DOHH2 (cell line): Measurements from ENCODE around the gene CHD9.

Experiments
- H3F3A ChIP-seq: fragments of 200-600 bp; sonication (generic), shearing (Covaris generic); 2 replicates; pipeline ENCODE4 v1.6.0; 2016; ENCODE audit warnings: antibody characterized with exemption, mild to moderate bottlenecking; ENCODE audit not compliant: control insufficient read depth, insufficient read depth
- H3K27ac ChIP-seq: fragments of 200-600 bp; sonication (generic); 2 replicates; pipeline ENCODE4 v1.5.1; 2014; ENCODE audit warnings: low read depth, mild to moderate bottlenecking, low read length, moderate library complexity
- H3K27me3 ChIP-seq: fragments of 200-600 bp; sonication (generic); 2 replicates; pipeline ENCODE4 v1.6.1; 2014; ENCODE audit warnings: mild to moderate bottlenecking, low read length, mixed read lengths; ENCODE audit not compliant: control insufficient read depth
- H3K36me3 ChIP-seq: fragments of 200-600 bp; sonication (generic); 2 replicates; pipeline ENCODE4 v1.6.1; 2014; ENCODE audit warnings: mild to moderate bottlenecking, low read length, moderate library complexity, mixed read lengths; ENCODE audit not compliant: control insufficient read depth
- H3K4me1 ChIP-seq: fragments of 200-600 bp; sonication (generic); 2 replicates; pipeline ENCODE4 v1.6.1; 2014; ENCODE audit warnings: mild to moderate bottlenecking, low read length, mixed read lengths; ENCODE audit not compliant: control insufficient read depth
- H3K4me2 ChIP-seq: fragments of 200-600 bp; sonication (generic); 2 replicates; pipeline ENCODE4 v1.6.0; 2014; ENCODE audit warnings: mild to moderate bottlenecking, low read length, moderate library complexity
- H3K4me3 ChIP-seq: fragments of 200-600 bp; sonication (generic); 2 replicates; pipeline ENCODE4 v1.5.1; 2014; ENCODE audit warnings: mild to moderate bottlenecking, low read length, mixed read lengths
- H3K79me2 ChIP-seq: fragments of 200-600 bp; sonication (generic); 2 replicates; pipeline ENCODE4 v1.6.1; 2014; ENCODE audit warnings: mild to moderate bottlenecking, low read length, mixed read lengths; ENCODE audit not compliant: control insufficient read depth
- H3K9me2 ChIP-seq: fragments of 200-600 bp; sonication (generic); replicated peaks from 2 replicates; pipeline ENCODE4 v1.6.1; 2014; ENCODE audit warnings: mild to moderate bottlenecking, low read length, mixed read lengths; ENCODE audit not compliant: control insufficient read depth
- H3K9me3 ChIP-seq: fragments of 200-600 bp; sonication (generic); 2 replicates; pipeline ENCODE4 v1.6.1; 2014; ENCODE audit warnings: antibody characterized with exemption, low read length, mixed read lengths; ENCODE audit not compliant: control insufficient read depth, insufficient read depth
- H4K20me1 ChIP-seq: fragments of 200-600 bp; sonication (generic); 2 replicates; pipeline ENCODE4 v1.6.0; 2014; ENCODE audit warnings: low read depth, mild to moderate bottlenecking, antibody characterized with exemption, low read length, moderate library complexity; ENCODE audit not compliant: control insufficient read depth, insufficient read depth
- EZH2phosphoT487 ChIP-seq: fragments of 200-600 bp; sonication (generic); IDR thresholded peaks from 2 replicates; pipeline ENCODE4 v1.6.1; 2017; ENCODE audit warnings: borderline replicate concordance, mild to moderate bottlenecking, antibody characterized with exemption, low read length, moderate library complexity, mixed read lengths
- TF ChIP-seq, protein P1 (sequence below): fragments of 200-600 bp; sonication (generic); IDR thresholded peaks from one replicate; pipeline ENCODE4 v1.5.1; 2014; ENCODE audit warnings: antibody characterized with exemption, mild to moderate bottlenecking, low read depth, low read length; ENCODE audit not compliant: poor library complexity, severe bottlenecking

CHD9 gene

DNA sequence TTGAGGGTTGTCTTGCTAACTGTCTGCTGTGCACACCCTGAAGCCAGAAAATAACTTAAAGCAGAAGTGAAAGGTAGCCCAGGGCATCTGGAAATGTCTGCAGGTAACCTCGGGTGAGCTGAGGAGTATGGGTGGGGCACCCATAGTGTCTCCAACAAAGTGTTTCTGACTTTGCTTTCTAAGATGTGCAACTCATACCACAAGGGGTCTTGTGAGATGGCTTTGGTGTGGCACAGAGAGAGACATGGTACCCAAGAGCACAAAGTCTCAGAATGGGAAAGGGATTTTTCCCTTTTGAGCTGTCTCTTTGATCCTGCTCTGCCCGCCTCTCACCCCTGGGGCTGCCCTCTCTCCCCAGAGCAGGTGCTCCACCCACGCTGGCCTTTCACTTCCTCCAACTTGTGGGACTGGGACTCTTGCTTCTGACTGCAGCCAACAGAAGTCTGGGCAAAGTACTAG lies 6.9 kb downstream of the CHD9 start:
- peaks cover 7% of the 10 kb centered on the region for H3F3A ChIP-seq
- H4K20me1 ChIP-seq, result no peaks in the 10 kb centered on the region
- peaks cover 92% of the 10 kb centered on the region for H3K79me2 ChIP-seq
- peaks cover 70% of the 10 kb centered on the region for H3K4me1 ChIP-seq
- peak overlapping the region; percentile 61 for H3K4me3 ChIP-seq
- H3K27ac ChIP-seq, result peak overlapping the region; percentile 66
- peak overlapping the region; percentile 84 for H3K4me2 ChIP-seq
- TF ChIP-seq, protein P1, sequence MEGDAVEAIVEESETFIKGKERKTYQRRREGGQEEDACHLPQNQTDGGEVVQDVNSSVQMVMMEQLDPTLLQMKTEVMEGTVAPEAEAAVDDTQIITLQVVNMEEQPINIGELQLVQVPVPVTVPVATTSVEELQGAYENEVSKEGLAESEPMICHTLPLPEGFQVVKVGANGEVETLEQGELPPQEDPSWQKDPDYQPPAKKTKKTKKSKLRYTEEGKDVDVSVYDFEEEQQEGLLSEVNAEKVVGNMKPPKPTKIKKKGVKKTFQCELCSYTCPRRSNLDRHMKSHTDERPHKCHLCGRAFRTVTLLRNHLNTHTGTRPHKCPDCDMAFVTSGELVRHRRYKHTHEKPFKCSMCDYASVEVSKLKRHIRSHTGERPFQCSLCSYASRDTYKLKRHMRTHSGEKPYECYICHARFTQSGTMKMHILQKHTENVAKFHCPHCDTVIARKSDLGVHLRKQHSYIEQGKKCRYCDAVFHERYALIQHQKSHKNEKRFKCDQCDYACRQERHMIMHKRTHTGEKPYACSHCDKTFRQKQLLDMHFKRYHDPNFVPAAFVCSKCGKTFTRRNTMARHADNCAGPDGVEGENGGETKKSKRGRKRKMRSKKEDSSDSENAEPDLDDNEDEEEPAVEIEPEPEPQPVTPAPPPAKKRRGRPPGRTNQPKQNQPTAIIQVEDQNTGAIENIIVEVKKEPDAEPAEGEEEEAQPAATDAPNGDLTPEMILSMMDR, result no peak
- TF ChIP-seq EZH2phosphoT487, result no peak
- peaks cover 21% of the 10 kb centered on the region for H3K36me3 ChIP-seq
- H3K27me3 ChIP-seq, result no peaks in the 10 kb centered on the region
- H3K9me3 ChIP-seq, result no peaks in the 10 kb centered on the region
- H3K9me2 ChIP-seq, result no peaks in the 10 kb centered on the region

DNA sequence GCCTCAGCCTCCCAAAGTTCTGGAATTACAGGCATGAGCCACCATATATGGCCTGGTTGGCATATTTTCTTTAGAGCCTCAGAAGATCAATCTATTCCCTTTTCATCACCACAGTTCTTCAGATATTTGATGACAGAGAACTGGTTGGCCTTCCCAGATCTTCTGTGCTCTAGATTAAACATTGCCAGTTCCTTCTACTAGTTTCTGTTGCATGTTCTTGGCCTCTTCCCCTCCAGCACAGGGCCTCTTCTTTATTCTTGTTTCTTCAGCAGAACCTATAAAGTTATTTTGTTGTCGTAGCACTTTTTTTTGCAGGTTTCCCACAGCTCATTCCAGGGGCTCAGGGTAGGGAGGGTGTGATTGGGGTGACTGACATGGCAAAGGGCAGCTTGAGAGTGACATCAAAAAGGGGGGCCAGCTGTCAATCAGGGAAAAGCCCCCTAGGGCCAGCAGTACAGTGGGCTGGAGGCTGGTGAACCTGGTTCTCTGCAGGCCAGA lies 9.3 kb downstream of the CHD9 start:
- Histone ChIP-seq H3K9me2 (no peaks in the 10 kb centered on the region), H3K4me3 (no peak overlapping the region), H3K4me2 (no peak overlapping the region), H3K4me1 (peaks cover 63% of the 10 kb centered on the region), H4K20me1 (no peaks in the 10 kb centered on the region), H3K27me3 (no peaks in the 10 kb centered on the region), H3F3A (peaks cover 7% of the 10 kb centered on the region), H3K27ac (no peak overlapping the region), H3K9me3 (no peaks in the 10 kb centered on the region), H3K36me3 (peaks cover 32% of the 10 kb centered on the region), H3K79me2 (peaks cover 90% of the 10 kb centered on the region)
- TF ChIP-seq, protein P1, result no peak
- TF ChIP-seq EZH2phosphoT487, result no peak

DNA sequence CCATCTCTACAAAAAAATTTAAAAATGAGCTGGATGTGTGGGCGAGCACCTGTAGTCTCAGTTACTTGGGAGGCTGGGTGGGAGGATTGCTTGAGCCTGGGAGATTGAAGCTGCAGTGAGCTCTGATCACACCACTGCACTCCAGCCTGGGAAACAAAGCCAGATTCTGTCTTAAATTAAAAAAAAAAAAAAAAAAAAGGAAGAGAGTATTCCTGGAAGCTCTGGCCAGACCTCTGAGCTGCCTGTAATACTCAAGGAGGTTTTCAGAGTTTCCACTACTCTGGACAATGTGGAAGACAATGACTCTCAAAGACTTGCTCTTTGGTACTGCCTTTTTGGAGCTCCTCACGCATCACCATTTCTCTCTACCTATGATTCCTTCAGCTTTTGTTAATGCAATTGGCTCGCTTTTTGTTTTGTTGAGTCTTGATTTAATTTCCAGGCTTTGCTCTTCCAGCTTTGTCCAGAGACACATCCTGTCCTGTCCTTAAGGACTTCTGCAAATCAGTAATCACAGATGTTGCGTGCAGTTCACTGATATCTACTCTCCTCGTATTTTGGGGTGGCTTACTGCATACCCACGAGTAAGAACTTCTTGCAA lies 10.8 kb downstream of the CHD9 start:
- no peak overlapping the region for H3K27ac ChIP-seq
- TF ChIP-seq EZH2phosphoT487, result no peak
- TF ChIP-seq, protein P1, result no peak
- no peak overlapping the region for H3K4me2 ChIP-seq

More for the DNA sequence above, 10.8 kb downstream of the CHD9 start:
- Histone ChIP-seq H3K9me2 (no peaks in the 10 kb centered on the region), H3F3A (peaks cover 7% of the 10 kb centered on the region), H3K79me2 (peaks cover 90% of the 10 kb centered on the region), H3K4me1 (peaks cover 66% of the 10 kb centered on the region), H3K4me3 (no peak overlapping the region), H3K9me3 (no peaks in the 10 kb centered on the region), H4K20me1 (no peaks in the 10 kb centered on the region), H3K27me3 (no peaks in the 10 kb centered on the region), H3K36me3 (peaks cover 36% of the 10 kb centered on the region)
